NCI-H2196 (cell line): ENCODE measurements around the gene SLC6A6.

Experiments
- DNase-seq: peaks from one replicate; lab custom pipeline; 2025; ENCODE audit not compliant: unreplicated experiment; lab: John Stamatoyannopoulos, UW

SLC6A6 gene

DNA sequence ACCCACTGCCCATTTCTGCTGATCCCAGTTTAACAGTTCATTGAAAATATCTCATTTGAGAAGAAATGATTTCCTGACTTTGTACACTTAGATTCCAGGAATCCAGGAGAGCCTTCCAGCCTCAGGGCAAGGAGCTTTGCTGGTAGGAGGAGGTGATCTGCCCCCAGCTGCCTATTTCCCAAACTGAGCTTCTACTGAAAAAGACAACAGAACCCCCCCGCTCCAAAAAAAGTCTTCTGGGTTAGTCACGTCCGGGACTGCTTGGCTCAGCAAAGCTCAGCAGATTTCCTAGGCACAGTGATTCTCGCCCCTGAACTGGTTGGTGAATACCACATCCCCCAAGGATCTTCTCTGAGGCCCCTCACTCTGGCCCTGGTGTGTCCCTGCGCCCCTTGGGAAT, 13.1 kb downstream of the SLC6A6 start:
- no peak for DNase-seq

DNA sequence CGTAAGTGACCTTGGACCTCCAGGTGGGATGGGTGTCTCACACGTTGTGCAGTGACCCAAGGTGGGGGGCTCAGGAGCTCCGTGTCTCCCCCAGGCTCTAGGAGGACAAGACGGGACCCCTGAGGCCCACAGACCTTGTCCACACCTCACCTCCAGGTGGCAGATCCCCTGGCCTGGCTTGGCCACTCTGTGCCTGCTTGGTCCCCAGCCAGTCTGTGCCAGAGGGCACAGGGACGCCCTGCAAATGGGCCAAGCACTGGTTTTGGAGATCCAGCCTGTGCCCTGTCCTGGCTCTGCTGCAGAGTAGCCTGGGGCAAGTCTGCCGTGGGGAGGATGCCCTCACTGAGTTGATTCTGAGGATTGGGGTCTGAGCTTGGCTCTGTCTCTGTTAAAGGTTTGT, 14.0 kb downstream of the SLC6A6 start:
- no peak for DNase-seq

DNA sequence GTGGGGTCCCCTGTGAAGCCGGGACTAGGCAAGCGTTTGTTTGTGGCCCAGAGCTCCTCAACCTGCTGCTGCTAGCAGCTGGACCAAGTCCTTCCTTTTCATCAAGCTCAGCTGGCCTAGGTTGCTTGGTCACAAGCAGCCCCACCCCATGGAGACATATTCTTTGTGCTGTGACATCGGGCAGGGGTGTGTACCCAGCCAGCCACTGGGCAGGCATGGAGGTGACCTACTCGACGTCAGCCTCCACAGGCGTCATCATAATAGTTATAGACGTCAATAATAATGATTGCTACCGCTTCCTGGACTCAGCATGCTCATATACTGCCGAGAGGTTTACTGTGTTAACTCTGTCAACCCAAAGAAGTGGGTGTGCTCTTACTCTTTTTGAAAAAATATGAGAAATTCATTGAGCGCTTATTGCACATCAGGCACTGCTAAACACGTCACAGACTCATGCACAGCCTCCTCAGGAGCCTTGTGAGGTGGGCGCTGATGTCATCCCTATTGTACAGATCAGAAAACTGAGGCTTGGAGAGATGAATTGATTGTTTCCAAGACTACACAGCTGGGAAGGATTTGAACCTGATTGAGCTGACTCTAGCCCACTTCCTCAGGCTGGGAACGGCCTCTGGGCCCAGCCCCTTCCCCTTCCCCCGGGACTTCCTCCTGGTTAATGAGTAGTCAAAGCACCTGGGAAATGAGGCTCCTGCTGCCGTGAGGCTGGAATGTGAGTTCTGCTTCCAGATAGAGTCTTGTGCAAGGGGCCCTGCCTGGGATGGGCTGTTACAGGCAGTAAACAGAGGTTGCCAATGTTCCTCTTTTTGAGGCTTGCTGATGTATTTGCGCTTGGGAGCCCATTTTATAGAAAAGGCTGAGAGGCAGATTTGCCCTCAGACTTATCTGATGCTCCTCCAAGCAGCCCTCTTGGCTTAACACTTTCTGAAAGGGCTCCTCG, 16.2 kb downstream of the SLC6A6 start:
- no peak for DNase-seq

DNA sequence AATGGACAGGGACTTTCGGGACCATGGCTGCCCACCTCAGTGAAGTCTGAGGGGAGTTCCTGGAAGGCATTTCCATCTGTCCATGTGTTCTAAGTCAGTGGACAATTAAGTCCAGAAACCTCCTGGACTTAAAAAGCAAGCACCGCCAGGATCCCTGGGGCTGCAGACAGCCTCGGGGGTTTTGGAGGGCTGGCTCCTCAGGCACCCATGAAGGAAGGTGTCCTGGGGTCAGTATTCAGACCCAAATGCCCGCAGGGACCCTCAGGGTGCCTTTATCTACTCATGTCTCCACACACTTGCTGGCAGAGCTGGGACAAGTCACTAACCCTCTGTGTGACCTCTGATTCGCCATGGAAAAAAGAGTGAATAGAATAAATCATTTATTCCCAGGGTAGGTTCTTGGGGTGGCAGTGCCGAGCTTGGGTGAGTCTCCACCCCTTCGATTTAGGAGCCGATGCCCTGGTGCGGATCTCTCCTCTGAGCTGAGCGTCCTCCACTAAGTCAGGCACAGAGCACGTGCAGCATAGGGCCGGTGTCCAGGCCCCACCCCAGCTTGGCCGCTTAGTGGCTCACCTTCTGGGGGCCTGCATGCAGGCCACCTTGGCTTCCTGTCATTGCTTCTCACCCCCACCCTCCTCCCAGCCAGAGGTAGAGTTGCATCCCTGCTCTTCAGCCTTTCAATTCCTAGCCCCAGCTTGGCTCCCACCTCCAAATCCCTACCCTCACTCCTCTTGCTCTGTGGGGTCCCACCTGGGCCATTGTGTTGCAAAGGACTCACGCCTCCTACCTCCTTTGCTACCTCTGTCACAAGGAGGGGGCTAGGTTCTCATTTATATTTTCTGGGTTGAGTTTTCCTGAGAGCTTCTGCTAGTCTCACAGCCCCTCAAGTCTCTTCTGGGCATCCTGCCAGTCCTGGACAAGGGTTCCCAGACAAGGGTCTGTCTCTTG, 19.9 kb downstream of the SLC6A6 start:
- no peak for DNase-seq

DNA sequence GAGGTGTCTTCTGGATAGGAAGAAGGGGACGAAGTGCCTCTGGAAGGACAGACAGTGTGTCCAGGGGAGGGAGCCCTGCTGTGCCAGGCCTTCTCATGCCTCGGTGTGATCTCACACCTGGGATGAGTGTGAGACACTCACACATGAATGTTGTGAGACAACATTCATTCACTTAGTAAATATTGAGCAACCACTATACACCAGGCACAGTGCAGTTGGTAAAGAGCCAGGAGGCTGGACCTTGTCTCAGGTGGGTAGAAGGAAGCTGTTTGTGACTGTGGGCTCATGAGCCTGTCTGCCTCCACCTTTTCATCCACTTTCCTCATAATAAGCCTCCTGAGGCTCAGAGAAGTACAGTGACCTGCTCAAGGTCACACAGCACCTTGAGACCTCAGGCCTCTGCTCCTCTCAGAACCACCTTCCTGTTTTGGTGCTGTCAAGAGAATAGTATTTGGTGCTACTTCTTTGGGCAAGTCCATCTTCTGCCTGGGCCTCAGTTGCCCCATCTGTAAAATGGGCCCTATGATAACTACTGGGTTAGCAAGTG, 20.9 kb downstream of the SLC6A6 start:
- DNase-seq, result peak; percentile 45

DNA sequence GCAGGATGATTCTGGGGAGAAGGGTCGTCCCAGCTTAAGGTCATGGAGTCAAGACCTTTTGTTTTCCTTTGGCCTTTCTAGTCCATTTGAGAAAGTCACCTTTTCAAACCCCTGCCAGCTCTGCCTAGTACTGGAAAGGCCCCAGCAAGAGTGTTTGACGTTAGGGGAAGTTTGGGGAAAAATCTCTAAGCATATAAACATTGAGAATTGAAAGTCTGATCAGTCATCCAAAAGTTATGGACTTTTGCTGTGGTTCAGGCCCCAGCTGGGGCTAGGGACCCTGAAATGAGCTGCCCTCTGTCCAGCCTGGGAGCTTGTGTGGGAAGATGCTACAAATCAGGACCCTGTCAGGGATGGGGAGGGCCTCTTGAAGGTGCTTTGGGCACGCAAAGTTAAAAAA, 21.6 kb downstream of the SLC6A6 start:
- no peak for DNase-seq

DNA sequence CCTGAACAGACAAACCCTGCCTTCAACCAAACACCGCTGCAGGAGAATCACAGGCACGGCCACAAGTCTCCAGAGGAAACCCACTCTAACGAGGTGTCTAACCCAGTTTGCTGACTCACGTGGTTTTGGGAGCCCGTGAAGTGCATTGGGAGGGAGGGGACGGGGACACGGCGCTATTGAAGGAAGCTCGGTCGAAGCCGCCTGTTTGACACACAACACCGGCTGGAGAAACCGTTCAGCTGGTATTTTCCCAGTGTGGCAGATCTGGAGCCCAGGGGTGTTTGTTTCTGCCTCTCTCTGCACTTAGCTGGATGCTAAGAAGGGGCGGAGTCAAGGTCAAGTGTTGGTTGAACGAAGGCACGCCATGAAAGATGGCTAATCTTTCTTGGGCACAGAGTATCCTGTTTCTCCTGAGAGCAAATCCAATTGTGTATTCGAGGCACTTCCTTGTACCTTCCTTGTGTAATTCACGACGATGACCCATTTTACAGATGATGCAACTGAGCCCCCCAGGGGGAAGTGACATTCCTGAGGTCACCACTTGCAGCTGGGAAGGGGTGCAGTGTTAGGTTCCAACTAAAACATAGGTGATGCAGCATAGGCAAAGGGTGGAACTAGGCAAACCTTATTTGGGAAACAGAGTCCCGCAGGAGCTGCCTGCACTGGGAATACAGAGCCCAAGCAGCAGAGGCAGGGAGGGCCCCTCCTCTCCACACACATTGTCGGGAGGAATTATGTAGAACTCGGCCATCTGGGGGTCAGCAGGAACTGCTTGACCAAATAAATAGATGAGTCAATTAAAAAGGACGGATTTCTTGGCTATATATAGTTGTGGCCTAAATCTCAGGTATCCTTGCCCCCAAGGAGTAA, 22.5 kb downstream of the SLC6A6 start:
- no peak for DNase-seq

DNA sequence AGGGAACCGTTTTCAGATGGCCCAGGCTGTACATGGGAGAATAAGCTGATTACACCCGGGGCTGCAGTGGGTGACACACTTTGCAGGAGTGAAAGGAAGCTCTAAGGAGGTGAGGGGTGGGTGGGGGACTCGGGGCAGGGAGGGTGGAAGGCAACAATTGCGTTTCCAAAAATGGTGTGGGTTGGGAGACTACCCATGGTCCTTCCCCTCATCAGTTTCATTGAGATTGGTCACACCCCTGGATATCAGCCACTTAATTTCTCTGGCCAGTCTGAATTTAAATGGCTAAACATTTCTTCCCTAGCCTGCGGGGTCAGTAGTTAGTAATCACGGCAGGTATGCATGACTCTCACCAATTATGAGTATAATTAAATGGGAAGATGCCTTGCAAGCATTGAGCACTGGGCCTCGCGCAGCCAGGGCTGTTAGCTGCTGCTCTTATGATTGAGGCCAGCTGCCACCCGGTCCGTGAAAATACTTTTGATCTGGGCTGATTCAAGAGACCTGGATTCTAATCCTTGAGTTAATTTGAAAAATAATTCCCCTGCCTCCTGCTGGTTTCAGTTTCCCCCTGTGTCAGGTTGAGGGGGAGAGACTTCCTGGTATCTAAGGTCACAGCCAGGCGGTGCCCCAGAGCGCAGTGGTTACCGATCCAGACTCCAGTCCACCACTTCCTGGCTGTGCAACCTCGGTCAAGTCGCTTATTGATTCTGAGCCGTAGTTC, 23.3 kb downstream of the SLC6A6 start:
- DNase-seq, result no peak

DNA sequence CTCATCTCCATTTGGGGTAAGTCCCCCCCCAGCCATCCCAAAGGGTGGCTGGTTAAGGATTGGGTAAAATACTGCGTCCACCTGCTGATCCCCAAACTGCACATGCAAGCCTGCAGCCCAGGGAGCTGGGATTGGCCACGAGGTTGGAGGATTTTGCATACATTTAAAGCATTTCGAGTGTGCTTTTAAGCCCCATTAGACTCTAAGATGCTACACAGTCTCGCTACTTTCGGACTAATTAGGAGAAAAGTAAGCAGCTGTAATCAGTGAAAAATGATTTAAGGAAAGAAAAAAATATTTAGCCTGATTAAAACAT, 23.9 kb downstream of the SLC6A6 start:
- no peak for DNase-seq

DNA sequence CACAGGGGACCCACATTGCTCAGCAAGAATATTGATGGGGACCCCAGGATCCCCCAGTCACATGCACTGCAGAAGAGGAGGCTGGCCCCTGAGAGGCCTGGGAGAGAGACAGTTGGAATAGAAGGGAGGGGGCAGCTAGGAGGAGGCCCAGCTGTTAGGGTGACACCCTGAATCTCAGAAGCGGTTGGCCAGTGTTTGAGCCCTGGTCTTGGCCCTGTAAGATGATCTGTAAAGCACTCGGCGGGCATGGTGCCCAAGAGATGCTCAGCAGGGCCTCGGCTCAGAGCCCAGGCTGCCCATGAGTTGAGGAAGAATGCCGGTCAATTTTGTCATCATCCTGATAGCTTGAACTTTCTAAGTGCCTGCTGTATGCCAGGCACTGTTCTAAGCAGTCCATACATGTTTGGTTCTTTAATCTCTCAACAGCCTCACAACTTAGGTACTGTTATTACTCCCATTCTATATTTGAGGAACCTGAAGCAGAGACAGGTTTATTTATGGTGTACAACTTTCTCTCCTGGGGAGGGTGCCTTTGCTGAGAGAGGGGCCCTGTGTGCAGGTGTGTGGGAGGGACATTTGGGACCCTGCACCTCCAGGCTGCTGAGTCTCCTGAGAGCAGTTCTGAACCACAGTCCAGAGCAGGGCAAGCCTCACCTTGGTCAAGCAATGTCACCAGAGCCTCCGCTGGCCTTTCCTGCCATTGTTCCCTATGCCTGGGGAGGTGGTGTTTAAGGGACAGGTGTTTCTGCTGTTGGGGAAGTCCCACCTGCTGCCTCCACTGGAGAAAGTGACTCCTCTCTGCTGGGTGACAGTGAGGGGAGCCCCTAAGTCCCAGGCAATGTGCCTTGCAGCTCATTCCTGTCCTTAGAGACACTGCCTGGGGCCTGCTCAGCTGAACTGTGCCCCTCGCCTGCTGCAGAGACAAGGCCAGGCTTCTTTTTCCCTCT, 26.0 kb downstream of the SLC6A6 start:
- DNase-seq, result peak; percentile 38

DNA sequence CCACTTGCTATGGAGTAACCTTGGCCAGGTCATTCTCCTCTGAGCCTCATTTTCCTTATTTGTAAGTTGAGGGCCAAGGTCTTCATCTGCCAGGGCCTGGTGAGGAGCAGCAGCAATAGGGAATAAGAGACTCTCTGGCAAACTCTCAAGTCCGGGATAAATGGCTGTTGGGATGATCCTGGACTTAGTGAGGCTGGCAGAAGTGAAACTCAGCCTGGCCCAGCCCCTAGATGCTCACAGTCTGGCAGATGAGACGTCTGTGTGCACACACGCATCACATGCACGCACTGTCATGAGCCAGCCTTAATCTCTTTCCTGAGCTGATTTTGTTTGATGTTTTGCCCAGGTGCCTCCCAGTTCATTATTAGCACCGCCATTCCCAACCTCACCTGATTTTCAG, 26.8 kb downstream of the SLC6A6 start:
- DNase-seq, result no peak

DNA sequence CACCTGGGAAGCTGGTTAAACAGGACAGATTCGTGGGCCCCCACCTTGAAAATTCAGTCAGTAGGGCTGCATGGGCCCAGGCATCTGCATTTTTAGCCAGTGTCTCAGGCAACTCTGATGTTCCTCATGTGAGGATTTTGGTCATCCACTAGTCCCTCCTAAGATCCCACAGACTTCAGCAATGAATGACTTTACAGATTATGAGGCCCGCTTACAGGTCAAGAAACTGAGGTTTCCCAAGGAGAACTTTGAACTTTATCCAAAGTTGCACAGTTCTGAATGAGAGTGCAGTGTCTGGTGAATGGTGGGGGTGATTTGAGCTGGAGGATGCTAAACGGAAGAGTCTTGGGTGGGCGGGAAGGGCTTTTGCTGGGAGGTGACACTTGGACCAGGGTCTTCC, 27.2 kb downstream of the SLC6A6 start:
- no peak for DNase-seq

DNA sequence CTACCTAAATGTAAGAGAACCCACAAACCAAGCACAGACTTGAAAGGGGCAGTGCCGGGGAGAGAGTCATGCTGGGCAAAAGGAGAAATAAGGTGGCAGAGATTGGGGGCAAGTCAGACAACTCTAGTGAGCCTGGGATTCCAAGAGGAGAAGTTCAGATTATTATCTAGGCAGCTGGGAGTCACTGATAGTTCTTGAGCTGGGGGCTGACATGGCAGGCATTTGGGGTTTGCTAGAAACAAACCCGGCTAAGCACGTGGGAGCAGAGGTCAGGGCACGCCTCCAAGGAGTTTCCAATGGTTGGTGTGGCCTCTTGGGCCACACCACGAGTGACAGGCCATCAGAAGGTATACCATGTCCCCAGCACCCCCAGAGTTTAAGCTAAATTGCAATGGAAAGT, 27.6 kb downstream of the SLC6A6 start:
- no peak for DNase-seq

DNA sequence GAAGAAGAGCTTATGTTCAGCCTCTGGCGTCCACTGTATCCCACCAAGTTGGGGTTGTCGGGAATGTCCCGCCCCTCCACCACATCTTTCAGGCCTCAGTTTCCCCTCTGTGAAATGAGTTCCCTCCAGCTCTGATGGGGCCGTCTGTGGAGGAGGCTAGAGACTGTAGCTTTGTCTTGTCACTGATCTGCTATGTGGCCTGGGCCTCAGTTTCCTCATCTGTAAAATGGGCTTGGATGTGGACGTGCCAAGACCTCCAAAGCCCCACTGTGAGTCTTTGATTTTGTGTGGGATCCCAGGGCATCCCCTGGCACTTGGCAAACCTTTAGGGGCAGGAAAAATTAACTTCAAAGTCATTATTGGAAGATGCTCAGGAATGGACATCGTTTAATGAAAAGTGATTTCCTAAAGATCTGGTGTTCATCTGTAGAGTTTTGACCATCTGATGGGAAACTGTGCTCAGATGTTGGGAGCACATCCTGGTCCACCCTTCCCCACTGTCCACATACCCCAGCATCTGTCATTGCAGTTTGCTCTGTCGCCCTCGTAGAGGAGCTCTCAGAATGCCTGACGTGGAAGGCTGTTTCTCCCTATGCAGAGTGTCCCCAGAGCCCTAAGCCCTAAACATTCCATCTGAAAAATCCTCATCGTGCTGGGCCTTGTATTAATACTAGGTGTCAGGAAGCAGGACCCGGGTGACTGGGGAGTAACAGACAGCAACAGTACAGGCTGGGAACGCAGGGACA, 28.5 kb downstream of the SLC6A6 start:
- no peak for DNase-seq

DNA sequence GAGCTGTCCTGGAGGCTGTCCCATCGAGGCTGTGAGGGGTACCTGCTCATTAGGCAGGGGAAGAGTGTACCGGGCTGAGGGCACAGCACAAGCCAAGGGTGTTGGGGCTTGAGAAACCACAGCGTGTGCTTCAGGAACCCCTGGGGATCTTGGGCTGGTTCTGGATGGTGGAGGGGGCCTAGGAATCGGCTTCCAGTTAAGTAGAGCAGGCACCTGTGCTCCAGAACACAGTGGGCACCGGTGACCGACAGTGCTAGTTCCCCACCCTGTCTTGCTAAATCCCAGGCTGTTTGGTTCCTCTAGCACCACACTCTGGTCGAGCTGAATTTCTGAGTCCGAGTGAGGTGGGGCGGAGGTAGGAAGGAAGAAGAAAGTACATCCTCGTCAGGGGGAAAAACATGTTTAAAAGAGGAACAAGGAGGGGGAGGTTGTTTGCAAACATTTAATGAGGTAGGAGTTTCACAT, 29.1 kb downstream of the SLC6A6 start:
- no peak for DNase-seq

DNA sequence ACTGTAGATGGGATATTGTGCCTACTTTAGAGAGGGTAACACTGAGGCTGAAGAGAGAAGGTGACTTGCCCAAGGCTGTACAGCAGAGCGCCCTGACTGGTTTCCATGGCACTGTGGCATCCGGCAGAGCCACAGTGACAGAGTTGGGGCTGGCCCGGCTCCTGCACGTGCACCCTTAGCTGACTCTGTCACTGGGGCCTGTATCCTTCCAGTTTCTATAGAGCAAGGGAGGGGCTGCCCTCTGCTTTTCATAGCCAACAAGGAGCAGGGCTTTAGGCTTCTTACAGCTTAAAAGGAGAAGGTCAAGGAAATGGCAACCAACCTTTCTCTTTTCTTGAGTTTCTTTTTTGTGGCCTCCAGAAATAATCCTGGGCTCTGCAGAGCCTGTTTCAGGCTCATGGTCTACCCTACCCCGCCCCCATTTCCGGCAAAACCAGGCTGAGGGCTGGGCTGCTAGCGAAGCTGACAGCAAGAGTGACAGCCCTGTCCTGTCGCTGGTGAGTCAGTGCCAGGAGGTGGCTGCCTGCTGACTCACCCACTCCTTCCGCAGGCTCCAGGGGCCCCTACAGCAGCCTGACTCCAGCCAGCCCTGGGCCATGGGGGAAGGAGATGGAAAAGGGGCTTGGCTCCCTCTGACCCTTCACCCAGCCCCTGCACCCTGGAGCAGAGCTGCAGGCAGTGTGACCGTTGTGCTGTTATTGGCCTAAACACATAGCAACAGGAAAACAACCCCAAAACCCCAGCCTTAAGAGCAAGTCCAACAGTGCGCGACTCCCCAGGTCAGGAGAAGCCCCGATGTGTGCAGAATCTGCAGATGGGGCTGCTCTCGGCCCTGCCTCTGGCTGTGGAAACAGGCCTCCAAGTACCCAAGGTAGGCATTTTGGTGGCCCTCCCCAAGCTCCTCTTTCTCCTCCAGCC, 29.8 kb downstream of the SLC6A6 start:
- DNase-seq, result no peak

DNA sequence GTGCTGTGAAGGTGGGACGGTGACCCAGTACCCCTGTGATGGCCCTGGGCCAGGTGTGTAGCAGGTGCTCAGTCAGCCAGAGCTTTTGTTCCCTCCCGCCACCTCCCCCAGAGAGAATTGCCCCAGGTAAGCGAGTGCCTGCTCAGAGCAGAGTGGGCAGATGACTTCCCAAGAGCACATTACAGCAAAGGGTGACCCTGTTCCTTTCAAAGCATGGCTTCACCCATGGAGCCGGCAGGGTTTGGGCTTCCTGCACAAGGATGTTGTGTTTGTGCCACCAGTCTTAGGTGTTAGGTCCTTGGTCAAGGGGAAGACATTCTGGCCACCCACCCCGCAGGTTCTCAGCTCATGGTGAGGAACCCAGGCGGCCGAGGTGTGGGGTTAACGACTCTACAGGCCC, 30.7 kb downstream of the SLC6A6 start:
- DNase-seq, result no peak
